ENCODE measurements around the gene YBX2.

YBX2 gene

GRCh38 chr17:7295230-7296180 lies 1.1 kb upstream of the YBX2 start:
- DNase-seq = no peak

GRCh38 chr17:7293816-7294613 lies 424 bp downstream of the YBX2 start:
- no peak for DNase-seq

DNA sequence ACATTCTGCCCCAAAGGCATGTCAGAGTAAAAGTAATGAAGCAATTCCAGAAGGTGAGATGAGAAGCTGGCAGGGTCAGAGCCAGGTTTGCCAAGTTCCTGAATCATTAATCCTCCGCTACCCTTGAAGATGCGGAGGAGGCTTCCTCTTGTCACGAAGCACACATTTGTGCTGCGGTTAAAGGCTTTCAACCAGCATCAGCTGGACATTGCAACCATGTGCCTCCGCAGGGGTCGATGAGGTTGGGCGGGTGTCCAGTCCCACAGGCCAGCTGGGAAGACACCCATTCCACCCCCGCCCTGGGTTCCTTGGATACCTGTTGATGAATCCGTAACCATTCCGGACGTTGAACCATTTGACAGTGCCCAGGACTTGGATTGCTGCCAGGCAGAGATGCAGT lies 1.3 kb downstream of the YBX2 start:
- no peak for DNase-seq

DNA sequence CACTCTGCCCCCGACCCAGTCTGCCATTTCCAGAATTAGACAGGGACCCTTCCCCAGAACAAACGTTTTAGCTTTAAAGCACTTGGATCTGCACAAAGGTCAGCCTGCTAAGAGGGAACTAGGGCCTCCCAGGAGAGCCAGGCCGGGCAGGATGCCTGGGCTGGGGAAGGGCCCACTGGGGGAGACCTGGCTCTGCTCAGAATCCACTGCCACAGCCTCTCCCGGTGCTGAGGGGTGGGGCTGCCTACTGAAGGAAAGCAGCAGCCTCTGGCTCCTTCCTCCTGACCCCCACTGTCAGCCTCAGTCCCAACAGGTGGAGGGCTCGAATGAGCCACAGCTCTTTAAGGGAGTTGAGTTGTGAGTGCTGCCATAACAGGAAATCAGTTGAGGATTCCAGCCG lies 1.7 kb downstream of the YBX2 start:
- no peak for DNase-seq

DNA sequence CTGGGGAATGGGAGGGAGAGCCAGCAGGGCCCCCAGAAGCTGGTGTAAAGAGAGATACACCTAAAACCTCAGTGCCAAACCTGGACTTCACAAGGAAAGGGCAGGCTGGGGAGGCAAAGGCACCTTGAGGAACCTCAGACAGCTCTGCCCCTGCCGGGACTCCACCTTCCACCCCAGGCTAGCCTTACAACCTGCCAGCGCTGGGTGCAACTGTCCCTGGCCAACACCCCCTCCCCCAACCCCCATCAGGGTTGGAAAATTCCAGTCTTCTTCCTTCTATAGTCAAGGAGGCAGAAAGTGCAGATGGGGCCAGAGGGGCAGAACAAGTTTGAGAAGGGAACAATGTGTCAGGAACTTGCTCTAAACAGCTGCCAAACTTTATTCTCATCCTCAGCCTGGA lies 2.2 kb downstream of the YBX2 start:
- DNase-seq = no peak

DNA sequence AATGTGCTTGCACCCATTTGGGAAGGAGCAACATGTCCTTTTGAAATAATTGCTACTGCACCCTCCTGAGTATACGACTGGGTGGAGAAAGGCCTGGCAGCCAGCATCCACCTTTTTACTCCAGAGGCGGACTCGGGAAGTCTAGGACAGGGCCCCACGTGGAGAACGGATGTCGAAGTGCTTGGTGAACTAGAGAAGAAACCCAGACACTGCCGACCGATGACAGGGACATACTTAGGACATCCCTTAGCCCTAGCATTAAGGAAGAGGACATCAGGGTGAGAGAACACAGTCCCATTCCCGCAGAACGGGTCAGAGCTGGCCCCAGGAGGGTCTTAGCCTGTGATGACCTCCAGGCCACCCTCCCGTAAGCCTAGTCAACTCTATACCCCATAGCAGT lies 3.8 kb downstream of the YBX2 start:
- no peak for DNase-seq

DNA sequence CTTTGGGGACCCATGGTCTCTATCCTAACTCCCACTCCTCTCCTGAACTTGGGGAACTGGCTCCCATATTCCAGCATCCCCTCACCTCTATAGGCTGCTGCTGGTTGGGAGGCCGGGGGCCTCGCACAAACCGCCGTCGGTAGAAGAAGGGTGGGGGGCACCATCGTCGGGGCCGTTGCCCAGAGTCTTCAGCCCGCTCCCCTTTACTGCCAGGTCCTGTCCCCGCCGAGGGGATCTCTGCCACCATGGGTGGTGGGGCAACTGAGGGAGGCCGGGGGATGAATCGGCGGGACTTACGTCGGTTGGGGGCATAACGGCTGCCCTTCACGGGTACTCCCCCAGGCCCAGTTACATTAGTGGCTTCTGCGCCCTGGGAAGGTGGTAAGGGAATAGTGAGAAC lies 4.3 kb downstream of the YBX2 start:
- DNase-seq = no peak

DNA sequence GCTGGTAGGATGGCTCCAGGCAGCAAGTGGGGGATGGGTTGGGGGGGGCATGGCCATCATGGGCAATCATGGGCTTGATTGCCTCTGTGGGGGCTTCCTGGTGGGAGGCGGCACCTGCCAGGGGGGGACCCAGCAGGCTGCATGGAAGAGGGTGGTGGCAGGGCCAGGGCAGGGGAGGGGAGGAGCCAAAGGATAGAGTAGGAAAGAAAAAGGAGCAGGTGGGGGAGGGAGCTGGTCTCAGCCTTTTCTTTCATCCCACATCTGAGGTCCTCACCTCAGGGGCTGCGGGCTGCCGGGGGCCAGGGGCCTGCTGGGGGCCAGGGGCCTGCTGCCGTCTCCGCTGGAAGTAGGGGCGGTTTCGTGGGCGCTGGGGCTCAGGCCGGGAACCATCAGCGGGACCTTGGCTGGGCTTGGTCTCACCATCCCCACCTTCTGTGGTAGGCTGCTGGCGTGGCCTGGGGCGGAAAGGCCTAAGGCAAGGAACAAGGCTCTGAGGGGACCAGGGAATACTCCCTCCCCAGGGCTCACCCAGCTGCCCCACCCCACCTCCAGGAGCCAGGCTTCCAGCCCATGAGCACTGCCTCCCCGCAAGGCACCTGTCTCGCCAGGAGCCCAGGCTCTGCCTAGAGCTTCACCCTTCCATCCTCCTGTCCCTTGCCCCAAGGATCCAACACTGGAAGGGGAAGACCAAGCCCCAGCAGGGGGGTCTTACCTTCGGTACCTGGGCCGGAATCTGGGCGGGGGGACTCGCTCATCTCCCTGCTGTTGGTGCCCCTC lies 5.0 kb downstream of the YBX2 start:
- DNase-seq = no peak

- DNase-seq = no peak
Measured at GRCh38 chr17:7285679-7286078, 8.8 kb downstream of the YBX2 start.

DNA sequence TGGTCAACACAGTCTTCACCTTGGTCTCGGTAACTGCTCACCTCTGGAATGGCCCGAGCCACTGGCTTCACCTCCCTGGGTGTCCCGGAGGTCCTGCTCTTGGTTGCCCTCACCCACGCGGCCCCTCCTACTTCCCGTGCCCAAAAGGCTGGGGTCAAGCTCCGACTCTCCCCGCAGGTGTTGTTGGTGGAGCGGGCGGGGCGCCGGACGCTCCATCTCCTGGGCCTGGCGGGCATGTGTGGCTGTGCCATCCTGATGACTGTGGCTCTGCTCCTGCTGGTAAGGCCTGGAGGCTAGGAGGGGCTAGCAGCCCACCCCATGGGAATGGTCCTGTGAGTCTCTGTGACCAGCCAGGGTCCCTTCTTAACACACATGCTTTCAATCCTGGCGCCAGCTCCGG lies 9.5 kb downstream of the YBX2 start:
- DNase-seq = no peak

GRCh38 chr17:7283471-7284216 lies 10.8 kb downstream of the YBX2 start:
- no peak for DNase-seq

DNA sequence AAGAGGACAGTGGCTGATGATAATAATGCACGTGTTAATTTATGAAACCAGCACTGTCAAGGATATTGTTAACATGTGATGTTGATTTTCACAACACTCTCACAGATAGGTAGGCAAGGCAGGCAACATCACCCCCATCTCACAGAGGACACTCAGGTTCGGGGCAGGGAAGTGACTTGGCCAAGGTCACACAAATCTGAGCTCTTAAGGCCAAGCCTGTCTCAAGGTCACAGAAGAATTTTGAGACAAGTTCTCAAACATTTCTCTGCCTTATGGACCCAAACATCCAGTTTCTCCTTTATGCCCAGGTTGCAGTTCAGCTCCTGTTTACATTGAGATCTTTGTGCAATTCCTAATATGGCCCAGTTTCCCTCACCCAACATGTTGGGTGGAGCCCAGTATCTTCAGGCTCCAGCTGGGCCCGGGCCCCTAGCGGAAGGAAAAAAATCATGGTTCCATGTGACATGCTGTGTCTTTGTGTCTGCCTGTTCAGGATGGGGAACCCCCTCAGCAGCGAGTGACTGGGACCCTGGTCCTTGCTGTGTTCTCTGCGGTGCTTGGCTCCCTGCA lies 11.6 kb downstream of the YBX2 start:
- DNase-seq = no peak

DNA sequence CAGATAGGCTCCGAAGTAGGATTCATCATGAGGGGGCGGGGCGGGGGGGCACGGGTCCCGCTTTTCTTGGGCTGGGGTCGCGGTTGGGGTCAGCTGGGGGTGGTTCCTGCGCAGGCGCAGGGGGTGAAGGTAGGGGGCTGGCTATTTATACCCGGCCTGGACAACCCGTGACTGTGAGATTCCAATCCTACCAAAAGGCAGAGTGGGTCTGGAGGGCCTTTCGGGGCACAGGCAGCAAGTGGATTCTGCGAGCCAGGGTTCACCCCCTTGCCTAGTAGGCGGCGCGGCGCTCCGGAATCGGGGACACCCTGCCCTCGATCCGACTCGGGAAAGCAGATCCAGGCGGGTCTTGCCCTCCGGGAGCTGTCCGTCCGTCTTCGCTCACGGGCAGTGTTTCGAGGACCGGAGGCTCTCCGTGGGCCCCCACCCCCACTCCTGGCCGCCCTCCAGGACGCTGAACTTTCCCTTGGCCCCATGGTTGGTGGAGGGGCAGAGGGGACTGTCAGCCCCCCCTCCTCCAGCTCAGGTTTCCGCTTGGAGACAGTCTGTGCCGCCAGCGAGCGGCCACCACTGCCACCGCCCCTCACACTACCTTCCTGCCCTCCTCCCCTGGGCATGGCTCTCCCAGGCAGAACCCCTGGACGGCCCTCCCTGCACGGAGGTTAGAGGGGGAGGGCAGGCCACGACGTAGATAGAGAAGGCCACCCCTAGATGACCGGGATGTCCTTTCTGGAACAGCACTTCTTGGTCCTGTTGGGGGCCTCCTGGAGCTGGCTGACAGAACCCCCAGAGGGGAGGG lies 12.3 kb downstream of the YBX2 start:
- no peak for DNase-seq

GRCh38 chr17:7281074-7281952 lies 13.1 kb downstream of the YBX2 start, which contains the start of gene SLC2A4:
SLC2A4 (plus strand) TSS chr17:7281718; CDS start chr17:7281935, 217 bp downstream.
- DNase-seq = peak; percentile 64

- peak; percentile 74 for DNase-seq
Measured at GRCh38 chr17:7280519-7281073, 13.8 kb downstream of the YBX2 start.

DNA sequence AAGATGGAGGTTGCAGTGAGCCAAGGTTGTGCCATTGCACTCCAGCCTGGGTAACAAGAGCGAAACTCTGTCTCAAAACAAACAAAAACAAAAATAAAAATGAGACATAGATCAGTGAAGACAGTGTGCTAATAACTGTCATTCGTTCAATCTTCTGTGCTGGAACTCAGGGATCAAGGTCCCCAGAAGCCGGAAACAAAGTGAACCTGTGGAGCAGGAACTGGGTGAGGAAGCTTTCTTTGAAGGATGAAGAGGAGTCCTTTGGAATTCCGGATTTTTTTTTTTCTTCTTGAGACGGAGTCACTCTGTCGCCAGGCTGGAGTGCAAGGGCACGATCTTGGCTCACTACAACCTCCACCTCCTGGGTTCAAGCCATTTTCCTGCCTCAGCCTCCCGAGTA lies 15.0 kb downstream of the YBX2 start:
- DNase-seq = no peak

DNA sequence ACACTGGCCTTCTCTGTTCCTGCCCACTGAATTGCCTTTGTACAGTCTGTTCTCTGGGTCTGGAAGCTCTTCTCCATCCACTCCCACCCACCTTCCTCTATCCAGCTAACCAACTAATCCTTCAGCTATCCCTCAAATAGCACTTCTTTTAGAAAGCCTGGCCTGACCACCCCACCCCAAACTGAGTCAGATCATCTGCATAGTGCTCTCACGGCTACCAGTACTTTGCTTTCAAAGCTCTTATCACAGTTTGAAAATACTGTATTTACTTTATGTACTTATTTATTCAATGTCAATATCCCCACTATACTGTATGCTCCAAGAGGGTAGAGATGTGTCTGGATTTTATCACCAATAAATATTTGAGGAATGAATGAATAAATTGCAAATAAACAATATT lies 27.7 kb downstream of the YBX2 start:
- DNase-seq = no peak

- DNase-seq = no peak
Measured at GRCh38 chr17:7263801-7264078, 30.7 kb downstream of the YBX2 start.

GRCh38 chr17:7262935-7263800 lies 31.3 kb downstream of the YBX2 start:
- no peak for DNase-seq
